ENCODE data around the gene NPDC1. TPM values are rescaled to one million over a fixed set of nuclear protein-coding genes. Genes with fewer than 3 reads are reported as not detected.
"Not testable (repeated sequence)": the region's sequence is repeated elsewhere in the genome, so short reads cannot be mapped to it uniquely, and the experiment has no call there.

NPDC1 gene
- total RNA-seq, 3 donors from 2014 or later = 21.9 to 63.9 (median 63.1) TPM

DNA sequence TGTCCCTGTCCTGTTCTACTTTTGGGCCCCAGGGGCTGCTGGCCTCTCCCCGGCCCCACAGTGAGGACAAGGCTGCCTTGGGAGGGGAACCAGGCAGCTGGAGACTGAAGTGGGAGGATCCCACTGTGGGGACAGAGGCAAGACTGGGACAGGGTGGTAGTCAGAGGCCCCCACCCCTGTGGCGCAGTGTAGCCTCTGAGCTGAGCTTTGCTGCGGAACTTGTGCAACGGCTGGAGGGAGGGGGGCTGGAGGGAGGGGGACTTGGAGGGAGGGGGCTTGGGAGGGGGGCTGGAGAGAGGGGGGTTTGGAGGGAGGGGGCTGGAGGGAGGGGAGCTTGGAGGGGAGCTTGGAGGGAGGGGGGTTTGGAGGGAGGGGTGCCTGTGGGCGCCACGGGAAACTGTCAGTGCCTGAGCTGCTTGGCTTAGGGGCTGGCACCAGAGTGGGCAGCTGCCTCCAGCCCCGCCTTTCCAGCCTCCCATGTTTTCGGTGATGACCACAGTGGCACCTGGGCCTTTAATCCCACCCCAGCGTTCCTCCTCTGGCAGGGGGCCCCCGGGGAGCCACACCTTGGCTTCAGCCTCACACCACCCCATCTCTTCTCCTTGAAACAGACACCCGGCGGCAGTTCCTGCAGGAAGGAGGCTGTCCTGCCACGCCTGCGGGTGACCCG lies 11.8 kb downstream of the NPDC1 start:
- H3K4me3 ChIP-seq = peak overlapping the region in 2 of 3 donors; percentile 19 to 25
- no peaks in the 10 kb centered on the region for H3K27me3 ChIP-seq
- peak overlapping the region in 1 of 2 donors; percentile 8 for H3K27ac ChIP-seq
- H3K4me1 ChIP-seq = peaks cover 9 to 10% of the 10 kb centered on the region in 2 donors
- TF ChIP-seq POLR2A (IDR thresholded peaks at IDR 0.05) (no peak), POLR2AphosphoS5 (IDR thresholded peaks at IDR 0.05) (no peak)
- TF ChIP-seq, protein P1, sequence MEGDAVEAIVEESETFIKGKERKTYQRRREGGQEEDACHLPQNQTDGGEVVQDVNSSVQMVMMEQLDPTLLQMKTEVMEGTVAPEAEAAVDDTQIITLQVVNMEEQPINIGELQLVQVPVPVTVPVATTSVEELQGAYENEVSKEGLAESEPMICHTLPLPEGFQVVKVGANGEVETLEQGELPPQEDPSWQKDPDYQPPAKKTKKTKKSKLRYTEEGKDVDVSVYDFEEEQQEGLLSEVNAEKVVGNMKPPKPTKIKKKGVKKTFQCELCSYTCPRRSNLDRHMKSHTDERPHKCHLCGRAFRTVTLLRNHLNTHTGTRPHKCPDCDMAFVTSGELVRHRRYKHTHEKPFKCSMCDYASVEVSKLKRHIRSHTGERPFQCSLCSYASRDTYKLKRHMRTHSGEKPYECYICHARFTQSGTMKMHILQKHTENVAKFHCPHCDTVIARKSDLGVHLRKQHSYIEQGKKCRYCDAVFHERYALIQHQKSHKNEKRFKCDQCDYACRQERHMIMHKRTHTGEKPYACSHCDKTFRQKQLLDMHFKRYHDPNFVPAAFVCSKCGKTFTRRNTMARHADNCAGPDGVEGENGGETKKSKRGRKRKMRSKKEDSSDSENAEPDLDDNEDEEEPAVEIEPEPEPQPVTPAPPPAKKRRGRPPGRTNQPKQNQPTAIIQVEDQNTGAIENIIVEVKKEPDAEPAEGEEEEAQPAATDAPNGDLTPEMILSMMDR (IDR thresholded peaks at IDR 0.05) = no peak
- intact Hi-C loops (cut with DNase I; ENCODE audit: low total_unique reads) = no loop called here
- no peak for DNase-seq (ENCODE audit: low spot score in 2 of 2)
- no peaks in the 10 kb centered on the region for H3K9me3 ChIP-seq
- H3K36me3 ChIP-seq = no peaks in the 10 kb centered on the region

DNA sequence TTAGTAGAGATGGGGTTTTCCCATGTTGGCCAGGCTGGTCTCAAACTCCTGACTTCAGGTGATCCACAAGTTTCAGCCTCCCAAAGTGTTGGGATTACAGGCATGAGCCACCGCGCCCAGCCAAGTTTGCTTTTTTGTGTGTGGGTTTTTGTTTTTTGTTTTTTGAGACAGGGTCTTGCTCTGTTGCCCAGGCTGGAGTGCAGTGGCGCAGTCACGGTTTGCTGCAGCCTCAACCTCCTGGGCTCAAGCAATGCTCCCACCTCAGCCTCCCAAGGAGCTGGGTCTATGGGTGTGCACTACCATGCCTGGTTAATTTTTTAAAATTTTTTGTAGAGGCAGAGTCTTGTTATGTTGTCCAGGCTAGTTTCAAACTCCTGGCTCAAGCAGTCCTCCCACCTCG lies 12.5 kb downstream of the NPDC1 start:
- peaks cover 12 to 14% of the 10 kb centered on the region in 2 donors for H3K4me1 ChIP-seq
- H3K4me3 ChIP-seq = peak overlapping the region in 1 of 3 donors; percentile 25
- H3K27ac ChIP-seq; intact Hi-C loops (cut with DNase I; ENCODE audit: low total_unique reads); H3K9me3 ChIP-seq; DNase-seq (ENCODE audit: low spot score in 2 of 2); H3K36me3 ChIP-seq; H3K27me3 ChIP-seq: not testable (repeated sequence)

DNA sequence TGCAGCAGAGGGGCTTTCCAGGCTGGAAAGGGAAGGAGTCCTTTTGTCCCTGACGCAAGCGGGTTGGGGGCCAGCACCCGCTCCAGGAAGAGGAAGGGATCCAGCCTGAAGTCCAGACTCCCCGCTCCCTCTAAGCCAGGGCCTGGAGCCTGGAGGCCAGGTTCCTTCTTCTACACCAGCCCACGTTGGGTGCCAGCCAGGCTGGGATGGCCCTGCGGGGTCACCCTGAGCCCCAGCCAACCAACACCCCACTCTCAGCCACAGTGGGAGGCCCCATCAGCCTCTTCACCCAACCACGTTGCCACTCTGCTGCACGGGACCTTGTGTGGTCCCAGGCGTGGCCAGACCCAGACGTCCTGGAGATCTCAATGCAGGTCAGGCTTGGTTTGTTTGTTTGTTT lies 13.1 kb downstream of the NPDC1 start:
- intact Hi-C loops (cut with DNase I; ENCODE audit: low total_unique reads) = no loop called here
- H3K36me3 ChIP-seq = no peaks in the 10 kb centered on the region
- TF ChIP-seq POLR2AphosphoS5 (IDR thresholded peaks at IDR 0.05) = no peak
- no peak for TF ChIP-seq POLR2A (IDR thresholded peaks at IDR 0.05)
- TF ChIP-seq, protein P1 (IDR thresholded peaks at IDR 0.05) = no peak
- H3K27ac ChIP-seq = no peak overlapping the region
- H3K9me3 ChIP-seq = no peaks in the 10 kb centered on the region
- peaks cover 13 to 14% of the 10 kb centered on the region in 2 donors for H3K4me1 ChIP-seq
- no peak for DNase-seq (ENCODE audit: low spot score in 2 of 2)
- H3K27me3 ChIP-seq = no peaks in the 10 kb centered on the region
- peak overlapping the region in 1 of 3 donors; percentile 25 for H3K4me3 ChIP-seq

DNA sequence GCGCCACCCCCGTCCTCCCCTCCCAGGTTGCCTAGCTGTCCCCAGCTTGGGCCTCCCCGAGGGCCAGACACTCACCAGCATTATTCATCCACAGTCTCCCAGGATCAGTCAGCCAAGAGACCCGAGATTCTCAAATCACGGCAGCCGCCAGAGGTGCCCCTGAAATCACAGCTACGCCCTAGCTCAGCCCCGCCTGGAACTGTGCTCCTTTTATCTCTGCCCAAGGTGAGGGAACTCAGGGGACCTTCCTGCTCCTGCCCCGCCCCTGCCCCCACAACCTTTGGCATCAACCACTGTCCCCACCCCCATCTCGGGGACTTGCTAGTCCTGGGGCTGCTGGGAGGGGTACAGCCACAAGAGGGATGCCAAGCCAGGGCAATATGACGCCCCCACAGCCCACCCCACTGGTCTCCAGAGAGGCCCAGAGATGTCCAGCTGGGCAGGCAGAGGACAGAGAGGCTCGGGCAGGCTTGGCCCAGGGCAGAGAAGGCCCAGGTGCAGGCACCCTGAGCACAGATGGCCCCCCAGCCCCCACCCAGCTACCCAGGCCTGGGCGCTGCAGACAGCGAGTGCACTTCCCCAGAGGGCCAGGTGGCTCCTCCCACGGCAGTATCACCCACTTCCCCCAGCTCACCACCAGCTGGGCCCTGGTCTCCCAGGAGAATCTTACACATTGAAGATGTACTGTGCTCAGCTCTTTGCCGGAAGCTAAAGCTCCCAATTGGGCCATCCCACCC lies 13.9 kb downstream of the NPDC1 start, which contains the start of gene FUT7:
Gene FUT7, minus strand, starts transcription at position 185 of the 737 bp plus-strand sequence. Its CDS starts 97 bp downstream, at position 88.
- intact Hi-C loops (cut with DNase I; ENCODE audit: low total_unique reads) = no loop called here
- no peak within 1 kb of the TSS for H3K27ac ChIP-seq
- peaks cover 19% of the 10 kb centered on the region in 2 donors for H3K4me1 ChIP-seq
- DNase-seq (ENCODE audit: low spot score in 2 of 2) = no peak
- no peaks in the 10 kb centered on the region for H3K9me3 ChIP-seq
- H3K36me3 ChIP-seq = no peaks in the 10 kb centered on the region
- H3K4me3 ChIP-seq = peak within 1 kb of the TSS in 1 of 3 donors; percentile 8
- H3K27me3 ChIP-seq = no peaks in the 10 kb centered on the region
- no peak for TF ChIP-seq POLR2A (IDR thresholded peaks at IDR 0.05)
- no peak for TF ChIP-seq POLR2AphosphoS5 (IDR thresholded peaks at IDR 0.05)
- TF ChIP-seq, protein P1 (IDR thresholded peaks at IDR 0.05) = no peak

DNA sequence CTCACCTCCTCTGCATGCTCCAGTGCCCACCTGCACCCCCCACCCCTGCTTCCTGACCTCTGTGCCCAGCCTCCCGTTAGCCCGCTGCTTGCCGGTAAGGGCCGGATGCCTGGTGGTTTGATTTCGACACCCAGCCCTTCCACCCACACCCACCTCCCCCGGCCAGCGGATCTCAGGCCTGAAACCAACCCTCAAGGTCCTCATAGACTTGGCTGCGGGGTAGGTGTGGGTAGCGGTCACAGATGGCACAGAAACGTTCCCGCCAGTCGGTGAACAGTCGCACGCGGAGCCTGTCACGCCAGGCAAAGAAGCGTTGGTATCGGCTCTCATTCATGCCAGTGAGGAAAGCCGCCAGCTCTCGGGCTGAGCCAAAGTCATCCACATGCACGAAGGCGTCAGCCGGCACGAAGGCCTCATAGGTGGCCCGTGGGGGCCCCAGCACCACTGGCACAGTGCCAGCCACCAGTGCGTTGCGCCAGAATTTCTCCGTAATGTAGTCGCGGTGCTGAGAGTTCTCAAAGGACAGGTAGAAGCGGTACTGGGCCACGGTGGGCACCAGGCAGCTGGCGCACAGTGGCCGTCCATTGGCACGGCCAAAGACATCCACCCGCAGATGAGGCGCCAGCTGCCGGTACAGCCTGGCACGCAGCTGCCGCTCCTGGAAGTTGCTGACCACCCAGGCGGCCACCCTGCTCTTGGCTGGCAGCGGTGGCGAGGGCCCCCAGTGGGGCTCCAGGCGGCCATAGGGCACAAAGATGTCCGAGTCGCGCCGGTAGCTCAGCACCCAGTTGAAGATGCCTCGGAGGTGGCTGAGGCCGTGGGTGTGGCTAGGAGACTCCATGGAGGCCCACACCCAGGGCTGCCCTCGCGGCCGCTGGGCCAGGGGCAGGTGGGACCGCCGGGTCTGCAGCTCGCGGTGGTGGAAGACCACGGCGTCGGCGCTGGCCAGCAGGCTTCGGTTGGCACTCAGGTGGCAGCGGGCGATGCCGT lies 15.1 kb downstream of the NPDC1 start:
- TF ChIP-seq POLR2AphosphoS5 (IDR thresholded peaks at IDR 0.05) (no peak), POLR2A (IDR thresholded peaks at IDR 0.05) (no peak)
- TF ChIP-seq, protein P1 (IDR thresholded peaks at IDR 0.05) = no peak
- H3K27me3 ChIP-seq = no peaks in the 10 kb centered on the region
- H3K9me3 ChIP-seq = no peaks in the 10 kb centered on the region
- no peaks in the 10 kb centered on the region for H3K36me3 ChIP-seq
- no peak for DNase-seq (ENCODE audit: low spot score in 2 of 2)
- intact Hi-C loops (cut with DNase I; ENCODE audit: low total_unique reads) = no loop called here
- H3K27ac ChIP-seq = no peak overlapping the region
- H3K4me3 ChIP-seq = no peak overlapping the region
- peaks cover 21 to 31% of the 10 kb centered on the region in 2 donors for H3K4me1 ChIP-seq

All from breast epithelium (tissue), 4 donors.